Right cardiac atrium (tissue), 5 donors: ENCODE data around the gene NFASC. TPM values are rescaled to one million over a fixed set of nuclear protein-coding genes. Genes with fewer than 3 reads are reported as not detected.

Experiments
- ATAC-seq, 2 donors: fragments of 200-7000 bp; cut with Tn5 transposase; one replicate each; pipeline versions ENCODE4 v1.8.0 to v1.9.1; 2020; ENCODE audit warnings: moderate library complexity in 2 of 2, mild to moderate bottlenecking in 1 of 2
- DNase-seq, 3 donors: peaks; one replicate each; pipeline ENCODE4 v3.0.0-alpha.2; 2020
- H3K27ac ChIP-seq: one replicate; pipeline ENCODE4 v1.5.1; 2013; ENCODE audit warnings: mild to moderate bottlenecking, low read length, control low read depth, moderate library complexity
- H3K27me3 ChIP-seq: one replicate; pipeline ENCODE4 v1.6.1; 2013; ENCODE audit not compliant: control insufficient read depth, insufficient read depth
- H3K4me1 ChIP-seq: one replicate; pipeline ENCODE4 v1.6.1; 2013; ENCODE audit warnings: low read length; ENCODE audit not compliant: control insufficient read depth, insufficient read depth
- H3K4me3 ChIP-seq: one replicate; pipeline ENCODE4 v1.5.1; 2013; ENCODE audit warnings: low read length, control low read depth
- H3K9me3 ChIP-seq: one replicate; pipeline ENCODE4 v1.6.1; 2013; ENCODE audit warnings: low read length; ENCODE audit not compliant: control insufficient read depth
- WGBS: extraction: QIAGEN DNeasy Blood & Tissue Kit; methylation state at CpG from one replicate; pipeline ENCODE4 v1.1.7; 2013; 5-methylcytosine and 5-hydroxymethylcytosine counted together
- intact Hi-C, 4 donors: fragments of 100-400 bp; cut with DNase I; formaldehyde crosslinking; loops; one replicate each; pipeline versions ENCODE4 v1.11.0 to v1.14.0; 2022 to 2023
- polyA plus RNA-seq: library from polyadenylated mRNA; stranded (reverse); fragments of 200-250 nt; gene quantifications from one replicate; pipeline ENCODE4 v1.2.3, GENCODE V29; 2013
- total RNA-seq, 4 donors: library from RNA; stranded (reverse); fragmentation: NEBNext Ultra II Directional; extraction: Animal tissue kit (Norgen Biotek cat#: 25700); gene quantifications; one replicate each; pipeline ENCODE4 v1.2.1, GENCODE V29; 2021
- donor health status: healthy with polysubstance abuse.
- donor health status: DM: no; HTN: yes; CAD: no.
- donor health status: DM: no; HTN: no; CAD: no.
- donor health status: DM: no; HTN: yes; CAD: no; lungs with severe emphysema.
- donor health status: DM: yes; HTN: yes; CAD: no.

The NFASC gene
- total and polyA plus RNA-seq, 5 donors: 44.2 to 94.2 (median 63.3) TPM

- ATAC-seq (no peak), DNase-seq (no peak)
- H3K4me1 ChIP-seq: no peaks in the 10 kb centered on the region
- no peak overlapping the region for H3K27ac ChIP-seq
- no peaks in the 10 kb centered on the region for H3K27me3 ChIP-seq
- no peak overlapping the region for H3K4me3 ChIP-seq
- 93% methylated on average over 3 of the region's 3 CpGs for WGBS
- intact Hi-C loops: loop anchor here in 3 of 4 donors (5.0 kb wide), 2 partner anchors 76 to 81 kb away; no protein-coding TSS in a partner anchor
- H3K9me3 ChIP-seq: no peaks in the 10 kb centered on the region
These were observed 192.2 kb downstream of the NFASC start for GRCh38 chr1:205062895-205063294.

- Histone ChIP-seq H3K27me3 (no peaks in the 10 kb centered on the region), H3K4me3 (no peak overlapping the region), H3K27ac (no peak overlapping the region), H3K9me3 (no peaks in the 10 kb centered on the region), H3K4me1 (no peaks in the 10 kb centered on the region)
- ATAC-seq (no peak), DNase-seq (no peak)
- 86% methylated on average over 11 of the region's 11 CpGs for WGBS
- intact Hi-C loops: loop anchor here in 3 of 4 donors (5.0 kb wide), 2 partner anchors 77 to 82 kb away; no protein-coding TSS in a partner anchor
These were observed 193.6 kb downstream of the NFASC start for GRCh38 chr1:205064301-205064700.

- DNase-seq: no peak
- no peak overlapping the region for H3K27ac ChIP-seq
- H3K4me3 ChIP-seq: no peak overlapping the region
- no peak for ATAC-seq
- no peaks in the 10 kb centered on the region for H3K9me3 ChIP-seq
- H3K4me1 ChIP-seq: no peaks in the 10 kb centered on the region
- 86% methylated on average over 9 of the region's 9 CpGs for WGBS
- intact Hi-C loops: loop anchor here in 3 of 4 donors (5.0 kb wide), 2 partner anchors 78 to 83 kb away; no protein-coding TSS in a partner anchor
- no peaks in the 10 kb centered on the region for H3K27me3 ChIP-seq
These were observed 194.2 kb downstream of the NFASC start for GRCh38 chr1:205064741-205065316.

GRCh38 chr1:205065666-205066065 lies 195.0 kb downstream of the NFASC start:
- no peak for ATAC-seq
- no peak for DNase-seq
- Histone ChIP-seq H3K9me3 (no peaks in the 10 kb centered on the region), H3K27me3 (no peaks in the 10 kb centered on the region), H3K4me3 (no peak overlapping the region), H3K4me1 (no peaks in the 10 kb centered on the region), H3K27ac (no peak overlapping the region)
- intact Hi-C loops: no loop called here
- 89% methylated on average over 14 of the region's 14 CpGs for WGBS

- no peak overlapping the region for H3K27ac ChIP-seq
- no peaks in the 10 kb centered on the region for H3K27me3 ChIP-seq
- H3K9me3 ChIP-seq: no peaks in the 10 kb centered on the region
- ATAC-seq (no peak), DNase-seq (no peak)
- 77% methylated on average over 13 of the region's 13 CpGs for WGBS
- H3K4me1 ChIP-seq: no peaks in the 10 kb centered on the region
- H3K4me3 ChIP-seq: no peak overlapping the region
- intact Hi-C loops: no loop called here
These were observed 195.6 kb downstream of the NFASC start for GRCh38 chr1:205066141-205066818.

GRCh38 chr1:205067031-205067430 lies 196.4 kb downstream of the NFASC start:
- Histone ChIP-seq H3K27ac (no peak overlapping the region), H3K4me1 (no peaks in the 10 kb centered on the region), H3K4me3 (no peak overlapping the region), H3K27me3 (no peaks in the 10 kb centered on the region), H3K9me3 (no peaks in the 10 kb centered on the region)
- DNase-seq: no peak
- intact Hi-C loops: no loop called here
- 96% methylated on average over 6 of the region's 6 CpGs for WGBS
- no peak for ATAC-seq

- 77% methylated on average over 4 of the region's 4 CpGs for WGBS
These were observed 197.3 kb downstream of the NFASC start for GRCh38 chr1:205068001-205068400.

GRCh38 chr1:205068457-205069040 lies 197.9 kb downstream of the NFASC start:
- no peak for DNase-seq
- WGBS: 13% methylated on average over 2 of the region's 2 CpGs
- intact Hi-C loops: no loop called here
- H3K27me3 ChIP-seq: no peaks in the 10 kb centered on the region
- H3K9me3 ChIP-seq: no peaks in the 10 kb centered on the region
- no peak for ATAC-seq
- no peak overlapping the region for H3K4me3 ChIP-seq
- no peaks in the 10 kb centered on the region for H3K4me1 ChIP-seq
- no peak overlapping the region for H3K27ac ChIP-seq

More at GRCh38 chr1:205068001-205068400, 197.3 kb downstream of the NFASC start:
- Histone ChIP-seq H3K9me3 (no peaks in the 10 kb centered on the region), H3K4me3 (no peak overlapping the region), H3K27me3 (no peaks in the 10 kb centered on the region), H3K4me1 (no peaks in the 10 kb centered on the region), H3K27ac (no peak overlapping the region)
- intact Hi-C loops: no loop called here
- DNase-seq (no peak), ATAC-seq (no peak)

- WGBS: 76% methylated on average over 42 of the region's 42 CpGs
- DNase-seq: peak; percentile 43 to 82 (median 76)
- intact Hi-C loops: no loop called here
- no peaks in the 10 kb centered on the region for H3K27me3 ChIP-seq
- ATAC-seq: peak; percentile 19 to 39
- no peaks in the 10 kb centered on the region for H3K9me3 ChIP-seq
- no peak overlapping the region for H3K27ac ChIP-seq
- no peaks in the 10 kb centered on the region for H3K4me1 ChIP-seq
- H3K4me3 ChIP-seq: no peak overlapping the region
These were observed 198.9 kb downstream of the NFASC start for GRCh38 chr1:205069371-205070125.

GRCh38 chr1:205071028-205071409 lies 200.4 kb downstream of the NFASC start:
- 88% methylated on average over 2 of the region's 2 CpGs for WGBS
- Histone ChIP-seq H3K4me1 (no peaks in the 10 kb centered on the region), H3K9me3 (no peaks in the 10 kb centered on the region), H3K27ac (no peak overlapping the region), H3K4me3 (no peak overlapping the region), H3K27me3 (no peaks in the 10 kb centered on the region)
- ATAC-seq (no peak), DNase-seq (no peak)
- intact Hi-C loops: no loop called here

GRCh38 chr1:205071801-205072200 lies 201.1 kb downstream of the NFASC start:
- intact Hi-C loops: no loop called here
- Histone ChIP-seq H3K9me3 (no peaks in the 10 kb centered on the region), H3K27ac (no peak overlapping the region), H3K4me3 (no peak overlapping the region), H3K27me3 (no peaks in the 10 kb centered on the region), H3K4me1 (no peaks in the 10 kb centered on the region)
- 81% methylated on average over 12 of the region's 12 CpGs for WGBS
- no peak for ATAC-seq
- no peak for DNase-seq
